ENCODE measurements around the gene UBAP1. TPM values are rescaled to one million over a fixed set of nuclear protein-coding genes. Genes with fewer than 3 reads are reported as not detected.
"Not testable (repeated sequence)": the region's sequence is repeated elsewhere in the genome, so short reads cannot be mapped to it uniquely, and the experiment has no call there.

UBAP1 gene
- total RNA-seq, 6 experiments from 2014 or later, result 36.7 to 43.9 (median 41.4) TPM

DNA sequence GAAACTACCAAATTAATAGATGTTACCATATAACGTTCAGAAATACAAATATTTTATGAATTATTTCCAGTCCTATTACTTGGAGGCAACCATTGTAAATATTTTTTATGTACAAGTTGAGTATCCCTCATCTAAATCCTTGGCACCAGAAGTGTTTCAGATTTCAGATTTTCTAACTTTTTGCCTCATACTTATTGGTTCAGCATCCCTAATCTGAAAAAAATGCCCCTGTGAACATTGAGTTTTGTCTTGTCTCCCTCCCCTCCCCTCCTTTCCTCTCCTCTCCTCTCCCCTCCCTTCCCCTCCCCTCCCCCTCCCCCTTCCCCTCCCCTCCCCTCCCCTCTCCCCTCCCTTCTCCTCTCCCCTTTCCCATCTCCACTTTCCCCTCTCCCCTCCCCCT lies 40.6 kb downstream of the UBAP1 start:
- TF ChIP-seq, protein P1, sequence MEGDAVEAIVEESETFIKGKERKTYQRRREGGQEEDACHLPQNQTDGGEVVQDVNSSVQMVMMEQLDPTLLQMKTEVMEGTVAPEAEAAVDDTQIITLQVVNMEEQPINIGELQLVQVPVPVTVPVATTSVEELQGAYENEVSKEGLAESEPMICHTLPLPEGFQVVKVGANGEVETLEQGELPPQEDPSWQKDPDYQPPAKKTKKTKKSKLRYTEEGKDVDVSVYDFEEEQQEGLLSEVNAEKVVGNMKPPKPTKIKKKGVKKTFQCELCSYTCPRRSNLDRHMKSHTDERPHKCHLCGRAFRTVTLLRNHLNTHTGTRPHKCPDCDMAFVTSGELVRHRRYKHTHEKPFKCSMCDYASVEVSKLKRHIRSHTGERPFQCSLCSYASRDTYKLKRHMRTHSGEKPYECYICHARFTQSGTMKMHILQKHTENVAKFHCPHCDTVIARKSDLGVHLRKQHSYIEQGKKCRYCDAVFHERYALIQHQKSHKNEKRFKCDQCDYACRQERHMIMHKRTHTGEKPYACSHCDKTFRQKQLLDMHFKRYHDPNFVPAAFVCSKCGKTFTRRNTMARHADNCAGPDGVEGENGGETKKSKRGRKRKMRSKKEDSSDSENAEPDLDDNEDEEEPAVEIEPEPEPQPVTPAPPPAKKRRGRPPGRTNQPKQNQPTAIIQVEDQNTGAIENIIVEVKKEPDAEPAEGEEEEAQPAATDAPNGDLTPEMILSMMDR (IDR thresholded peaks at IDR 0.05), result no peak
- no peaks in the 10 kb centered on the region for H3K9me3 Mint-ChIP-seq
- no peak for DNase-seq
- peaks cover 4% of the 10 kb centered on the region; the same call in 1 of the 2 replicates for H3K27me3 Mint-ChIP-seq (ENCODE audit: insufficient read depth)
- no peak overlapping the region for H3K27ac Mint-ChIP-seq
- peaks cover 39% of the 10 kb centered on the region for H3K4me1 Mint-ChIP-seq (ENCODE audit: low read depth)
- H3K36me3 Mint-ChIP-seq (ENCODE audit: low read depth), result peaks cover 3% of the 10 kb centered on the region
- no peak overlapping the region for H3K4me3 Mint-ChIP-seq

DNA sequence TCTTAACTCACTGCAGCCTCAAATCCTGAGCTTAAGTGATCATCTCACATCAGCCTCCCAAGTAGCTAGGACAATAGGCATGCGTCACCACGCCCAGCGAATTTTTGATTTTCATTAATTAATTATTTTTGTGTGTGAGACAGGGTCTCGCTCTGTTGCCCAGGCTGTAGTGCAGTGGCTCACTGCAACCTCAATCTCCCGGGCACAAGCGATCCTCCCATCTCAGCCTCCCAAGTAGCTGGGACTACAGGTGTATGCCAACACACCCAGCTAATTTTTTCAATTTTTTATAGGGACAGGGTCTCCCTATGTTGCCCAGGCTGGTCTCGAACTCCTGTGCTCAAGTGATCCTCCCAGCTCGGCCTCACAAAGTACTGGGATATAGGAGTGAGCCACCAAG lies 41.4 kb downstream of the UBAP1 start:
- no peak overlapping the region for H3K4me3 Mint-ChIP-seq
- H3K4me1 Mint-ChIP-seq (ENCODE audit: low read depth), result peaks cover 40% of the 10 kb centered on the region
- peaks cover 5% of the 10 kb centered on the region; the same call in 1 of the 2 replicates for H3K27me3 Mint-ChIP-seq (ENCODE audit: insufficient read depth)
- H3K36me3 Mint-ChIP-seq (ENCODE audit: low read depth), result peaks cover 6% of the 10 kb centered on the region
- H3K9me3 Mint-ChIP-seq, result no peaks in the 10 kb centered on the region
- H3K27ac Mint-ChIP-seq, result no peak overlapping the region
- TF ChIP-seq, protein P1 (IDR thresholded peaks at IDR 0.05), result no peak
- no peak for DNase-seq

DNA sequence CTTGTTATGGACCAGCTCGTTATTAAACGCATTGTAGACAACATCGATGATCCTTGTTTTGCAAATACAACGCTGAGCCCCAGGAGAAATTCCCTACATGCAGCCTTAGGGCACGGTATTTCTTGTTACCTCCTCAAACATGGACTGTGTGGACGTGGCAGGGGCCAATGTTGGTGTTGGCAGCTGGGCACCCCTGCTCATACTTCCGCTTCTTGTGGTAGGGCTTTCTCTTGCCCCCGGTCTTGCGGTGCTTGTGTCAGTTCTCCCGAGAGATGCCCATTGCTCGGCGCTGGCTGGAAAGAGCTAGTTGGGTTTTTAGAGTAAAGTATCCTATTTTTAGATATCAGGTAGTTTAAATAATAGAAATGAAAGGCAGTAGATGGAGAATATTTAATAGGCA lies 45.5 kb downstream of the UBAP1 start:
- Mint-ChIP-seq H3K27me3 (ENCODE audit: insufficient read depth) (peaks cover 5% of the 10 kb centered on the region), H3K4me3 (no peak overlapping the region), H3K4me1 (ENCODE audit: low read depth) (peaks cover 49% of the 10 kb centered on the region), H3K27ac (peak overlapping the region; percentile 46; the same call in 1 of the 2 replicates), H3K9me3 (no peaks in the 10 kb centered on the region), H3K36me3 (ENCODE audit: low read depth) (peaks cover 6% of the 10 kb centered on the region)
- no peak for DNase-seq
- TF ChIP-seq, protein P1 (IDR thresholded peaks at IDR 0.05), result no peak

DNA sequence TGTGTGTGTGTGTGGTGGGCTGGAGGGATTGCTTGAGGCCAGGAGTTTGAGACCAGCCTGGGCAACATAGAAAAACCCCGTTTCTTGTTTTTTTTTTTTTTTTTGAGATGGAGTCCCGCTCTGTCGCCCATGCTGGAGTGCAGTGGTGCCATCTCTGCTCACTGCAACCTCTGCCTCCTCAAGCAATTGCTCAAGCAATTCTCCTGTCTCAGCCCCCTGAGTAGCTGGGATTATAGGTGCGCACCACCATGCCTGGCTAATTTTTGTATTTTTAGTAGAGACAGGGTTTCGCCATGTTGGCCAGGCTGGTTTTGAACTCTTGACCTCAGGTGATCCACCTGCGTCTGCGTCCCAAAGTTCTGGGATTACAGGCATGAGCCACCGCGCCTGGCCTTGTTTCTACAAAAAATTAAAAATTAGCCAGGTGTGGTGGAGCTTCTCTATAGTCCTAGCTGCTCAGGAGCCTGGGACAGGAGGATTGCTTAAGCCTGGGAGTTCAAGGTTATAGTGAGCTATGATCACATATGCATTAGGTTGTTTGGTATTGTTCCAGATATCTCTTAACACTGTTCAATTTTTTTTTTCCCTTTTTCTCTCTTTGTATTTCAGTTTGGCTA lies 47.4 kb downstream of the UBAP1 start:
- peaks cover 48% of the 10 kb centered on the region for H3K4me1 Mint-ChIP-seq (ENCODE audit: low read depth)
- not testable (repeated sequence) for H3K4me3 Mint-ChIP-seq; H3K27me3 Mint-ChIP-seq (ENCODE audit: insufficient read depth); H3K9me3 Mint-ChIP-seq; H3K36me3 Mint-ChIP-seq (ENCODE audit: low read depth); DNase-seq
- H3K27ac Mint-ChIP-seq, result peak overlapping the region; percentile 9; the same call in 1 of the 2 replicates

DNA sequence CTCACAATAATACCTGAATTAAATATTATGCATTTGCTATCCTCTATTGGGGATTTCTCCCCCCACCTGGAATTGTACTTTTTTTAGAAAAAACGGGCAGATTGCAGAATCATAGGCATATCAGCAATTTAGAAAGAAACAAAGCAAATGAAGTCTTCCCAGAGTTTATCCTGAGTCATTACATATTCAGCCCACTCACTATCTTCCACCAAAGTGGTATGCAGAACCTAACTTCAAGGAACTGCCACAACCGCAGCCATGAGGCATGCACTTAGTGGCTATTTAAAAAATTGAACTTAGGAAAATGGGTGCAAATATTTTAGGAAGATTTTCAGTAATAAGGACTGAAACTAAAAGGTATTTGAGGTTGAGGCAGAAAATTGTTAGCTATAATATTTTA lies 48.6 kb downstream of the UBAP1 start:
- Mint-ChIP-seq H3K36me3 (ENCODE audit: low read depth) (peaks cover 6% of the 10 kb centered on the region), H3K27me3 (ENCODE audit: insufficient read depth) (peaks cover 2% of the 10 kb centered on the region), H3K9me3 (no peaks in the 10 kb centered on the region), H3K4me3 (peak overlapping the region; percentile 14; the same call in 1 of the 2 replicates), H3K4me1 (ENCODE audit: low read depth) (peaks cover 36% of the 10 kb centered on the region), H3K27ac (peak overlapping the region; percentile 72)
- TF ChIP-seq, protein P1 (IDR thresholded peaks at IDR 0.05), result no peak
- peak; percentile 39 for DNase-seq

DNA sequence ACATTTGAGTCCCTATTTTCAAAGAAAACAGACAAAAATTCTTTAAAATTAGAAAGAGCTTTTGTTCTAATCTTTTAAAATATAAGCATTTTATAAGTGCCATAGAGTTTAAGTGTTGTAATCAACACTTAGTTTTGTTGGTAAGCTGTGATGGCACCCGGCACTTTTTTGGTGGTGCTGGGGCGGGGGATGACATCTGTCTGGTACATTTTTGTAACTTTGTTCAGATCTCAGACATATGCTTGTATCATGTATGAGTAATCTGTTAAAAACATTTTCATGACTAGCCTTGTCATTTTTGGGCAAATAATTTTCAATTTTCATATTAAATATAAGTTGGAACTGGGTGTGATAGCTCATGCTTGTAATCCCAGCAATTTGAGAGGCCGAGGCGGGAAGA lies 51.7 kb downstream of the UBAP1 start:
- H3K36me3 Mint-ChIP-seq (ENCODE audit: low read depth), result no peaks in the 10 kb centered on the region
- no peak overlapping the region for H3K4me3 Mint-ChIP-seq
- no peak overlapping the region for H3K27ac Mint-ChIP-seq
- no peaks in the 10 kb centered on the region; the same call in 1 of the 2 replicates for H3K27me3 Mint-ChIP-seq (ENCODE audit: insufficient read depth)
- no peaks in the 10 kb centered on the region for H3K9me3 Mint-ChIP-seq
- DNase-seq, result no peak
- H3K4me1 Mint-ChIP-seq (ENCODE audit: low read depth), result peaks cover 34% of the 10 kb centered on the region
- TF ChIP-seq, protein P1 (IDR thresholded peaks at IDR 0.05), result no peak

All from HFFc6 (cell line).